ENCODE results near the gene TSPAN17.

GRCh38 chr5:176697267-176697933 is 50.1 kb downstream of the TSPAN17 start:
- TF ChIP-seq POLR2AphosphoS5 (IDR thresholded peaks at IDR 0.05; ENCODE audit: low read depth, low read length), result no peak
- TF ChIP-seq TAF1 (IDR thresholded peaks at IDR 0.05; ENCODE audit: borderline replicate concordance, low read depth, low read length), result no peak
- no peak for TF ChIP-seq CTCF (IDR thresholded peaks at IDR 0.05)
- TF ChIP-seq SIN3A (IDR thresholded peaks at IDR 0.05; ENCODE audit: borderline replicate concordance, low read depth, low read length), result no peak
- TF ChIP-seq IRF3 (IDR thresholded peaks at IDR 0.05; ENCODE audit: low read depth, low read length), result no peak
- peak; percentile 4; the same call in 1 of the 2 replicates for TF ChIP-seq SMC3 (IDR thresholded peaks at IDR 0.05; ENCODE audit: low read depth, low read length)
- no peak for TF ChIP-seq RAD21 (IDR thresholded peaks at IDR 0.05; ENCODE audit: low read length)
- TF ChIP-seq RCOR1 (IDR thresholded peaks at IDR 0.05; ENCODE audit: low read length), result no peak
- TF ChIP-seq EP300 (IDR thresholded peaks at IDR 0.05; ENCODE audit: borderline replicate concordance in 1 of 2, low read depth in 1 of 2, low read length in 1 of 2), result no peak
- TF ChIP-seq USF1 (IDR thresholded peaks at IDR 0.05; ENCODE audit: borderline replicate concordance, low read depth), result no peak
- TF ChIP-seq REST (IDR thresholded peaks at IDR 0.05; ENCODE audit: low read depth, low read length), result no peak
